ENCODE data around the gene SGPP1. TPM values are rescaled to one million over a fixed set of nuclear protein-coding genes. Genes with fewer than 3 reads are reported as not detected.

The SGPP1 gene
- total and polyA plus RNA-seq, 2 donors (not counting 1 experiment from before 2014, with no cell fraction given), result 13.8 to 46.4 TPM

DNA sequence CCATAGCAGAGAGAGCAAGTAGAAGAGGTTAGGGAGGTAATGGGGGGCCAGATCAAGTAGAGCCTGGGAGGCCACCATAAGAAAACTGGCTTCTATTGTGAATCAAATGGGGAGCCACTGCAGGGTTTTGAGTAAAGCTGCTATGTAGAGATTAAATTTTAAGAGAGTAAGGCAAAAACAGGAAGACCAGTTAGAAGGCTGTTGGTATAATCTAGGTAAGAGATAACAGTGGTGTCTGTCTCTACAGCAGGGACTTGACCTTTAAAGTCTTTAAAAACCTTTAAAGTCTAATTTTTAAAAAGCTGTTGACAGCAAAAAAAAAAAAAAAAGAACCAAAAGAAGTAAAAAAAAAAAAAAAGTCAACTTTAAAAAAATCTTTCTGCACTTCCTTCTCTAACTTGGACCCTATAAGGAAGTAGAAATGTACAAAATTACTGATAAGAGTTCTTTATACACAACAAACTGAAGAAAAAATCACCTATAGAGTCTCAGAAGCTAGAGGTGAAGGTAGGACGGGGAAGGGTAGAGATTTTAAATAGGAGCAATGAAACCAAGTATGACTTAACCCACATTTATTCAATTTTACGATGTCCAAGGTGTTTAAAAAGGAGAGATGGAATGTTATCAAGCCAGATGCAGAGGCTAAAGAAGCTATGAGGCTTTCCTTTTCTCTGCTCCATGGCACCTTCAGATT lies 26.1 kb downstream of the SGPP1 start:
- Histone ChIP-seq H4K20me1 (ENCODE audit: control insufficient read depth, insufficient read depth, low read length, poor library complexity, severe bottlenecking) (peaks cover 12% of the 10 kb centered on the region), H3K4me3 (ENCODE audit: control extremely low read depth in 1 of 5, extremely low read depth in 1 of 5, insufficient read depth in 1 of 5, low read depth in 2 of 5, low read length in 4 of 5) (no peak overlapping the region), H3K27me3 (replicated peaks in 1 of 4; ENCODE audit: control extremely low read depth in 1 of 4, control insufficient read depth in 3 of 4, insufficient read depth in 4 of 4, low read length in 3 of 4) (no peaks in the 10 kb centered on the region), H3K9ac (ENCODE audit: low read length) (peak overlapping the region; percentile 6), H3K4me1 (ENCODE audit: control insufficient read depth in 2 of 2, insufficient read depth in 2 of 2, low read length in 2 of 2) (peaks cover 35 to 45% of the 10 kb centered on the region in 2 donors), H3K4me2 (replicated peaks; ENCODE audit: low read depth, low read length, poor library complexity, severe bottlenecking) (peak overlapping the region; percentile 38), H3K36me3 (replicated peaks in 1 of 2; ENCODE audit: control extremely low read depth in 1 of 2, control insufficient read depth in 1 of 2, extremely low read depth in 1 of 2, insufficient read depth in 2 of 2, low read length in 1 of 2) (peaks cover 0 to 3% of the 10 kb centered on the region in 2 experiments), H2AFZ (ENCODE audit: insufficient read depth, low read depth, low read length, poor library complexity, severe bottlenecking) (no peak overlapping the region), H3K27ac (ENCODE audit: low read length in 2 of 2) (peak overlapping the region; percentile 26 to 56), H3K79me2 (ENCODE audit: control insufficient read depth, insufficient read depth, low read length) (peaks cover 85% of the 10 kb centered on the region), H3K9me3 (ENCODE audit: control extremely low read depth in 1 of 3, control insufficient read depth in 2 of 3, insufficient read depth in 1 of 3, low read length in 2 of 3) (peaks cover 0 to 7% (median 0%) of the 10 kb centered on the region in 3 donors)
- DNase-seq (peak; percentile 14), ATAC-seq (ENCODE audit: low read depth) (no peak)
- ChIA-PET POLR2A (interaction anchor here (0.5 to 0.6 kb wide), 2 partner anchors 57 to 67 kb away, joined by 3 to 4 read pairs; no protein-coding TSS in a partner anchor), CTCF (interaction anchor here (0.9 to 1.8 kb wide), 2 partner anchors 10 to 59 kb away, joined by 3 to 4 read pairs; no protein-coding TSS in a partner anchor)
- WGBS (ENCODE audit: insufficient coverage), result no CpG with 5 or more reads among the region's 2 CpGs
- peak overlapping the region; percentile 45 for H3K4me3 Mint-ChIP-seq
- peak overlapping the region; percentile 56 for H3K27ac Mint-ChIP-seq
- H3K4me1 Mint-ChIP-seq, result peaks cover 71% of the 10 kb centered on the region
- TF ChIP-seq, protein P1, sequence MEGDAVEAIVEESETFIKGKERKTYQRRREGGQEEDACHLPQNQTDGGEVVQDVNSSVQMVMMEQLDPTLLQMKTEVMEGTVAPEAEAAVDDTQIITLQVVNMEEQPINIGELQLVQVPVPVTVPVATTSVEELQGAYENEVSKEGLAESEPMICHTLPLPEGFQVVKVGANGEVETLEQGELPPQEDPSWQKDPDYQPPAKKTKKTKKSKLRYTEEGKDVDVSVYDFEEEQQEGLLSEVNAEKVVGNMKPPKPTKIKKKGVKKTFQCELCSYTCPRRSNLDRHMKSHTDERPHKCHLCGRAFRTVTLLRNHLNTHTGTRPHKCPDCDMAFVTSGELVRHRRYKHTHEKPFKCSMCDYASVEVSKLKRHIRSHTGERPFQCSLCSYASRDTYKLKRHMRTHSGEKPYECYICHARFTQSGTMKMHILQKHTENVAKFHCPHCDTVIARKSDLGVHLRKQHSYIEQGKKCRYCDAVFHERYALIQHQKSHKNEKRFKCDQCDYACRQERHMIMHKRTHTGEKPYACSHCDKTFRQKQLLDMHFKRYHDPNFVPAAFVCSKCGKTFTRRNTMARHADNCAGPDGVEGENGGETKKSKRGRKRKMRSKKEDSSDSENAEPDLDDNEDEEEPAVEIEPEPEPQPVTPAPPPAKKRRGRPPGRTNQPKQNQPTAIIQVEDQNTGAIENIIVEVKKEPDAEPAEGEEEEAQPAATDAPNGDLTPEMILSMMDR (IDR thresholded peaks at IDR 0.05), result no peak
- TF ChIP-seq EZH2 (IDR thresholded peaks at IDR 0.05; ENCODE audit: borderline replicate concordance, insufficient read depth, low read depth, low read length, poor library complexity, severe bottlenecking), result no peak
- no peaks in the 10 kb centered on the region for H3K9me3 Mint-ChIP-seq (ENCODE audit: insufficient read depth)
- intact Hi-C loops (cut with micrococcal nuclease), result no loop called here
- no peaks in the 10 kb centered on the region for H3K27me3 Mint-ChIP-seq

Measured in B cell (primary cell).